GF-D8 (cell line): Measurements from ENCODE around the gene KDM5B.

Experiments
- DNase-seq: peaks from one replicate; lab custom pipeline; 2025; lab: John Stamatoyannopoulos, UW

The KDM5B gene

DNA sequence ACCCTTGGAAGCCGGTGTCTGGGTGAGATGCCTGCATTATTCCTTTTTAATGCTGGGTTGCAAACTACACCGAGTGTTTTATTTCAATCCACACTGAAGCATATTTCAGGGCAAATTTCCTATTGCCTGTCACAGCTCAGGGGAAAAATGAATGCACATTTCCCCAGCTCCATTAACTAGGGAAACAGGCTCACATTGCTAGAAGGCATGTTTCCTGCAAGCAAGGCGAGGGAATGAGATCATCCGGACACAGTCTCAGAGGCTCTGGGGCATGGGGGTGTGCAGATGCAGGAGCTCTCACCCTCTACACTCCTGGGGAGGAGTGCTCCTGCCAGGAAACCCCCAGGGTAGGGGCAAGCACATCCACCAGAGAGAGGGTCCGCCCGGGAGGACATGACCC, 122.6 kb downstream of the KDM5B start:
- no peak for DNase-seq

DNA sequence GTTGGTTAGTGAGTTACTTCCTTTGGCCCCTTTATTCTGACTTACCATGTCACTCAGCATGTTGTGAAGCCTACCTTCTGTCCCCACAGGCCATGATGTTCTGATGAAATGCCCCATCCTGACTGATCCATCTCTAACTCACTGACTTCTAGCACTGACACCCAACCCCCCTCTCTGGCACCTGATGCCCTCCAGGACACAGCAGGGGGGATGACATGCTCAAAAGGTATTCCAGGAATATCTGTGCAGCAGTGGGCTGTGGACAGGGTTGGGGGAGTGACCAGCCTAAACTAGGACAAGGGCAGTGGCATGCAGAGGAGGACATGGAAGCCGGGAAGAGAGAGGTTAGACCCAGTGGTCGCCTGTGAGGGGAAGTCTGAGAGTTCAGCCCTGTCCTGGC, 123.5 kb downstream of the KDM5B start:
- DNase-seq: no peak

DNA sequence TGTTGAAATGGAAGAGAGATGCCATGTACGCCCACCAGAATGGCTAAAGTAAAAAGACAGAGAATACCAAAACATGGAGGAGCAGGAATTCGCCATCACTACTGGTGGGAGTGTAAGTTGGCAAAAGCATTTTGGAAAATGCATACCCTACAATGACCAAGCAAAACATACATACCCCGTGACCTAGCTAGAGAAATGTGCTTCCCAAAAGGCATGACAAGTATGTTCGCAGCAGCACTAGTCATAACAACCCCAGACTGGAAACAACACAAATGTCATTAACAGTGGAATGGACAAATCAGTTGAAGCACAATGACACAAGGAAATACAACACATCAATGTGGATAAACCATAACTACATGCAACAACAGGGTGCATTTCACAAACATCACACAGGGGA, 125.2 kb downstream of the KDM5B start:
- no peak for DNase-seq

DNA sequence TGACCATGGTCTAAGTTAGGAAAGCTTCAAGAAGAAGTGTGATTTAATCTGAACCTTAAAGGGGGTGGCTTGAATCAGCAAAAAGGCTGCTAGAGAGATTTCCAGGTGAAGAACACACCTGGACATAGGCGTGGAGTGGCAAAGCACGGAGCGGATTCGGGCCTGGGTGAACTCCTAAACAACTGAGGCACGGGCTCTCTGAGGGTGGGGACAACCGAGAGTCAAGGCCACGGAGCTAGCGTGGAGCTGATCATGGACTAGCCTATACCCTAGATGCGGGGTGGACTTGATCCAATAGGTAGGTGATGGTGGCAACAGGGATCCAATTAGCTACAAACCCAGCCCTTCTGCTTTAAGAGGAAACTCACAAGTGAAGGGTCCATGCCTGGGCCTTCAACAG, 125.7 kb downstream of the KDM5B start:
- no peak for DNase-seq

DNA sequence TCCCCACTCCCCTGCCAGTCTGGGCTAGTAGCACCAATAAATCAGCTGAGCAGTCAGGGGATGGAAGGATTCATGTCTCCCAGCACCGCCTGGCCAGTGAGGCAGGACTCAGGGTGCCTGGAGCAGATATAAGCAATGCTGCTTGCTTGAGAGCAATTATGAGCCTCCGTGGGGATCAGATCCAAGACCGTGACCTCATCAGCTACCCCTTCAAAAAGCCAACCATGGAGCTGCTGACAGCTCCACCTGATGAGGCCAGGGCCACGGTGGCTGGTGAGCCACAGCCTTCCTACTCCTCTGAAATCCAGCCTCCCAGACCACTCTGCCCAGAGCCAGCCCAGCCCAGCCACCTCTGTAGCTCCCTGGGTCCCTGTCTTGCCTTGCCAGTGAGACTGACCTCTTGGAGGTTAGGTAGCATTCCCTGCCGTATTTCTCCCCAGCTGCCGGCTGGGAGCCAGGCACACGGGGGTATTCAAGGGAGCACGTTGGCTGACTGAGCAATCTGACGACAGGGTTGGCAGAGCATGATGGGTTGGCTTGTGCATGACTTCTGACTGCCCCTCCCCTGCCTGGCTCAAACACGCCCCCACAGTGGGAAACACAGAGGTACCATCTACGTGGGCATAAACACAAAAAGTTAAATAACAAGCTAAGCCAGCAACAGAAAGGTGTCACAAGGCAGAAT, 126.3 kb downstream of the KDM5B start:
- DNase-seq: no peak

DNA sequence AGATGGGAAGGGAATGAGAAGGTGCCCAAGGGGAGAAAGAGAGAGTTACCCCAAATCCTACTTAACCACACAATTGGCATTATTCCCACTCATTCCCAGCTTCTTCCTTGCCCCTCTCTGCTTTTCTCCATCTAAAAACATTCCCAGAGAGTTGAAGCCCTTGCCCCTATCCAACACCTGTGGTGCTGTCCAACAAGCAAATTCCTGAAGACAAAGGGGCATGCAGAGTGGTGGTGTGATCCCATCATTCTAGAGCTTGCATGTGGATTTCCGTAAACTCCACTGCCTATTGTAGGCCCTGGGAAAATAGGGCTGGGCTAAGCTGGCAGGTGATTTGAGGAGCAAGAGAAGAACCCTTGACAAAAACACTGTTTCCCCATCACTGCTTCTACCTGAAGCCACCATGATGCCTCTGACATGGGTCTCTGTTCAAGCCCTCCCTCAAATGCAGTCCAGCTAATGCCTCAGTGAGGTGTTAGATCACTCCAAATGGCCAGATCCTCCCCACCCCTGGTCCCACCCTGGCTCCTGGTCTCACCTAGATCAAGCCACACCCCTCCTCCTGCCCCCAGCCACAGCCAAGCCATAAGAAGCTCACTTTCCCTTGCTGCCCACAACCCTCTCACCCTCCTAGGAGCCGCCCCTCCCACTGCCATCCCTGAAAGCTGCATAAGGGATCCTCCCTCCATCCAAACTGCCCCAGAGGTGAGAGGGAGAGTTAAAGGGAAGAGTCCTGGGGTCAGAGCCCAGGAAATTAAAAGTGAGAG, 127.5 kb downstream of the KDM5B start:
- no peak for DNase-seq

DNA sequence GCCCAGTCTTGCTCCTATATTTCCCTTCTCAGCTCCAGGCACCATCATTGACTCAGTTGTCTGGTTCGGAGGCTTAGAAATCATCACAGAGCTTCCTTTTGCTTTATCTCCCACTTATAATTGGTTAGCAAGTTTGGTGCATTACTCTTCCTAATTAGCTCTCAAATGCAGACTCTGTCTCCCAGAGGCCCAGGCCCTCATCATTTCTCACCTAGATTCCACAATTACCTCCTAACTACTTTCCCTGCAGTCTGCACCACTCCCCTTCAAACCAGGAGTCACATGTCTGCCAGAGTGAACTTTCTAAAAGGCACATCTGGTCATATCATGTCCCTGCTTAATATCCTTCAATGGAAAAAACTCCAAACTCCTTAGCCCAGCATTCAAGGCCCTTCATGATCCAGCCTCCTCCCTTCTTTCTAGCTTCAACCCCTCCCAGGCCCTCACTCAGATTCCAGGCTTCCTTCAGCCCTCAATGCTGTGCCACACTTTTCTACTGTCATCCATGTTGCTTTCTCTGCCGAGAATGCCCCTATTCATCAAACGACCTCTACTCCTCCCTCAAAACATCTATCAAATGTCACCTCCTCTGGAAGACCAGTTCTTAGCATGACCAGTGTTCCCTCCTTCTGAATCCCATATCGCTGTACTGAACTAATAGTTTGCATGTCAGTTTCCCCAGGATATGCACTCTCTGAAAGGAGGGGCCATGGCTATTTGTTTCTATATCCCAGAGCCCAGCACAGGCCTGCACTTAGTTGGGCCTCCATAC, 128.6 kb downstream of the KDM5B start:
- no peak for DNase-seq

DNA sequence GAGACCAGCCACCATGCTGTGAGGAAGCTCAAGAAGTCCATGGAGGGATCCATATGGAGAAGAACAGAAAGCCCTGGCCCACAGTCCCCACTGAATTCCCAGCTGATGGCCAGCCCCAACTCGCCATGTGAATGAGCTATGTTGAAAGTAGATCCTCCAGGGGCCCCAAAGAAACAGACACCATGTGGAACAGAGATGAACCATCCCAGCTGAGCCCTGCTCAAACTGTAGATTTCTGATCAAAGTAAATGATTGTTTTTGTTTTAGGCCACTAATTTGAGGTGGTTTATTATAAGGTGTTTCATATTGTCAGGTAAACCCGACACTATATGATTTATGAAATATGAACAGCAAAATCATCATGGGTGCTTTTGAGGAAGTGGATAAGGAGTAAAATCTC, 130.8 kb downstream of the KDM5B start:
- no peak for DNase-seq
